OCI-LY3 (cell line): ENCODE data around the gene TMSB10.

Experiments used
- H2AFZ ChIP-seq: fragments of 200-600, 300-600 bp; shearing (Covaris generic); 2 replicates; pipeline ENCODE4 v1.6.0; 2014; ENCODE audit warnings: antibody characterized with exemption, low read depth, low read length
- H3K27ac ChIP-seq: fragments of 200-600, 300-600 bp; sonication (generic); 2 replicates; pipeline ENCODE4 v1.5.1; 2014; ENCODE audit warnings: mild to moderate bottlenecking, low read length, moderate library complexity, mixed read lengths
- H3K27me3 ChIP-seq: fragments of 200-600, 300-600 bp; sonication (generic); 2 replicates; pipeline ENCODE4 v1.6.1; 2014; ENCODE audit warnings: low read depth, low read length, mixed read lengths
- H3K36me3 ChIP-seq: fragments of 200-600, 300-600 bp; sonication (generic); replicated peaks from 2 replicates; pipeline ENCODE3; 2014; ENCODE audit warnings: low read depth, low read length, mixed read lengths
- H3K4me1 ChIP-seq: fragments of 300-600, 200-600 bp; sonication (generic); 2 replicates; pipeline ENCODE4 v1.6.1; 2014; ENCODE audit warnings: low read length, mixed read lengths
- H3K4me2 ChIP-seq: fragments of 200-600, 300-600 bp; sonication (generic); 2 replicates; pipeline ENCODE4 v1.6.1; 2014; ENCODE audit warnings: low read length, mixed read lengths
- H3K4me3 ChIP-seq: fragments of 300-600, 200-600 bp; sonication (generic); 2 replicates; pipeline ENCODE4 v1.5.1; 2014; ENCODE audit warnings: antibody characterized with exemption, mild to moderate bottlenecking, low read length, moderate library complexity
- H3K79me2 ChIP-seq: fragments of 300-600, 200-600 bp; shearing (Covaris generic); 2 replicates; pipeline ENCODE4 v1.6.1; 2014; ENCODE audit warnings: mild to moderate bottlenecking, low read length, mixed read lengths
- H3K9ac ChIP-seq: fragments of 300-600, 200-600 bp; shearing (Covaris generic); 2 replicates; pipeline ENCODE4 v1.6.0; 2014; ENCODE audit warnings: mild to moderate bottlenecking, low read length, moderate library complexity
- H3K9me3 ChIP-seq: fragments of 200-600, 300-600 bp; shearing (Covaris generic); 2 replicates; pipeline ENCODE4 v1.6.1; 2014; ENCODE audit warnings: low read length, mixed read lengths; ENCODE audit not compliant: insufficient read depth
- H4K20me1 ChIP-seq: fragments of 200-600, 300-600 bp; sonication (generic); 2 replicates; pipeline ENCODE4 v1.6.1; 2016; ENCODE audit warnings: low read length, mixed read lengths; ENCODE audit not compliant: insufficient read depth
- EZH2phosphoT487 ChIP-seq: fragments of 200-600 bp; shearing (Covaris generic); IDR thresholded peaks from 2 replicates; pipeline ENCODE4 v1.6.1; 2018; ENCODE audit warnings: antibody characterized with exemption, mixed run types, low read depth
- TF ChIP-seq, protein P1 (sequence below): fragments of 200-600, 300-600 bp; sonication (generic); IDR thresholded peaks from 2 replicates; pipeline ENCODE4 v1.5.1; 2014; ENCODE audit warnings: antibody characterized with exemption, low read length, low read depth

TMSB10 gene

DNA sequence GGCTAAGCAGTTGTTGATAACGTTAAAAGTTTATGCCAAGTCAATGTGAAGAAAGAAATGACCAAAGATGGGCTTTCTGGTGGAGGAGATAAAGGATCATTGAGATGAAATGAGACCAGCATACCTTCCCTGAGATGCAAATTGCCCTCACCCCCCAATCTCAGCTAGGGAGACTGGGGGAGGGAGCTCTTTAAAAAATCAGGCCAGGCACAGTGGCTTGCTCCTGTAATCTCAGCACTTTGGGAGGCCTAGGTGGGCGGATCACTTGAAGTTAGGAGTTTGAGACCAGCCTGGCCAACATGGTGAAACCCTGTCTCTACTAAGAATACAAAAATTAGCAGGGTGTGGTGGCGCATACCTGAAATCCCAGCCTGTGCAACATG is 34.6 kb downstream of the TMSB10 start:
- peak overlapping the region; percentile 99 for H3K27ac ChIP-seq
- no peak for TF ChIP-seq EZH2phosphoT487
- TF ChIP-seq, protein P1, sequence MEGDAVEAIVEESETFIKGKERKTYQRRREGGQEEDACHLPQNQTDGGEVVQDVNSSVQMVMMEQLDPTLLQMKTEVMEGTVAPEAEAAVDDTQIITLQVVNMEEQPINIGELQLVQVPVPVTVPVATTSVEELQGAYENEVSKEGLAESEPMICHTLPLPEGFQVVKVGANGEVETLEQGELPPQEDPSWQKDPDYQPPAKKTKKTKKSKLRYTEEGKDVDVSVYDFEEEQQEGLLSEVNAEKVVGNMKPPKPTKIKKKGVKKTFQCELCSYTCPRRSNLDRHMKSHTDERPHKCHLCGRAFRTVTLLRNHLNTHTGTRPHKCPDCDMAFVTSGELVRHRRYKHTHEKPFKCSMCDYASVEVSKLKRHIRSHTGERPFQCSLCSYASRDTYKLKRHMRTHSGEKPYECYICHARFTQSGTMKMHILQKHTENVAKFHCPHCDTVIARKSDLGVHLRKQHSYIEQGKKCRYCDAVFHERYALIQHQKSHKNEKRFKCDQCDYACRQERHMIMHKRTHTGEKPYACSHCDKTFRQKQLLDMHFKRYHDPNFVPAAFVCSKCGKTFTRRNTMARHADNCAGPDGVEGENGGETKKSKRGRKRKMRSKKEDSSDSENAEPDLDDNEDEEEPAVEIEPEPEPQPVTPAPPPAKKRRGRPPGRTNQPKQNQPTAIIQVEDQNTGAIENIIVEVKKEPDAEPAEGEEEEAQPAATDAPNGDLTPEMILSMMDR = no peak
- H3K4me1 ChIP-seq = peaks cover 73% of the 10 kb centered on the region
- H3K79me2 ChIP-seq = peaks cover 5% of the 10 kb centered on the region; the same call in 1 of the 2 replicates
- peaks cover 5% of the 10 kb centered on the region for H3K36me3 ChIP-seq
- H3K4me3 ChIP-seq = peak overlapping the region; percentile 70
- H3K27me3 ChIP-seq = no peaks in the 10 kb centered on the region
- H2AFZ ChIP-seq = no peak overlapping the region
- H3K4me2 ChIP-seq = peak overlapping the region; percentile 90
- H3K9me3 ChIP-seq = no peaks in the 10 kb centered on the region
- no peaks in the 10 kb centered on the region for H4K20me1 ChIP-seq
- H3K9ac ChIP-seq = peak overlapping the region; percentile 95

DNA sequence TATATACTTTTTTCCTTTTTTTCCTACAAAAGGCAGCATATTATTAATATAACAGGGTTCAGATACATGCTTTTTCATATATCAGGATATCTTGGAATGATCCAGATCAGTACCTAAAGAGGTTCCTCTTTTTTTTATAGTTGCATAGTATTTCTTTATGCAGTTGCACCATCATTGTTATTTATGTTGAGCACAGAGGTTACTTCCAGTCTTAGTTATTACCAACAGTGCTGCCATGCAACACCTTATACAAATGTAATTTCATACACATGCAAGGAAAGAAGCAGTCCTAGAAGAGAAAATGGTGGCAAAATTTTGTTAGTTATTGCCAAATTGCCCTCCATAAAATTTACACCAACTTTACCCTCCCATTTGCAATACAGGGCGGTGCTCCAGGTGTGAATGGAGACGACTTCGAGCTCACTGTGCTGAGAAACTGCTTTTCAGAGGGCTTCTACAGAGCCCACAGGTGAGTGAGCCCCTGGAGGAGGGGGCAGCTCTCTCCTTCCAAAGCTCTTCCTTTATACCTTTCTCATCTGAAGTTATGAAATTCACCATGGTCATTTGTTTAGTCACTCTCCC is 35.5 kb downstream of the TMSB10 start:
- Histone ChIP-seq H3K27me3 (no peaks in the 10 kb centered on the region), H3K9me3 (no peaks in the 10 kb centered on the region), H3K4me3 (peak overlapping the region; percentile 70; the same call in 1 of the 2 replicates), H2AFZ (no peak overlapping the region), H3K4me2 (peak overlapping the region; percentile 90), H4K20me1 (no peaks in the 10 kb centered on the region), H3K36me3 (peaks cover 5% of the 10 kb centered on the region), H3K79me2 (peaks cover 5% of the 10 kb centered on the region; the same call in 1 of the 2 replicates), H3K27ac (peak overlapping the region; percentile 99), H3K4me1 (peaks cover 81% of the 10 kb centered on the region), H3K9ac (peak overlapping the region; percentile 95)
- TF ChIP-seq, protein P1 = no peak
- TF ChIP-seq EZH2phosphoT487 = no peak

DNA sequence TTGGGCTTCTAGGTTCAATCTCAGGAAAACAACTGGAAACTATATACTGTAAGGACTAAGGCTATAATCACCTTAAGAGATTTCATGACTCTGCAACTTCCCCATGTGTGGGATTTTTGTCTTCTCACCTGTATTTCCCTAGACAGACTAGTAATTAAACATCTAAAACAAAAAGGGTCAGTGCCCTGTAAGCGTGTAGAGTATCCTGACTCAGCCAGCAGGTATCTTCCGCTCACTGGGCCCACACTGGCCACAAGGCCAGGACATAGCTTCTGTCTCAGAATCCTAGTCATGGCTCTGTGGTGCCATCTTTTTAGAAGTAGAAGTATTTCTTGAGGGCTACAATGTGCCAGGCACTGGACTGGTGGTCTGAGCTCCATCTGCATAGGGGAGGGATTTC is 36.7 kb downstream of the TMSB10 start:
- peaks cover 9% of the 10 kb centered on the region; the same call in 1 of the 2 replicates for H3K79me2 ChIP-seq
- peaks cover 93% of the 10 kb centered on the region for H3K4me1 ChIP-seq
- no peaks in the 10 kb centered on the region for H3K27me3 ChIP-seq
- no peaks in the 10 kb centered on the region for H4K20me1 ChIP-seq
- peak overlapping the region; percentile 45; the same call in 1 of the 2 replicates for H3K9ac ChIP-seq
- no peak for TF ChIP-seq EZH2phosphoT487
- TF ChIP-seq, protein P1 = no peak
- peak overlapping the region; percentile 20; the same call in 1 of the 2 replicates for H3K4me3 ChIP-seq
- H2AFZ ChIP-seq = no peak overlapping the region
- peak overlapping the region; percentile 61 for H3K4me2 ChIP-seq
- no peaks in the 10 kb centered on the region for H3K9me3 ChIP-seq
- peaks cover 5% of the 10 kb centered on the region for H3K36me3 ChIP-seq
- H3K27ac ChIP-seq = peak overlapping the region; percentile 99

DNA sequence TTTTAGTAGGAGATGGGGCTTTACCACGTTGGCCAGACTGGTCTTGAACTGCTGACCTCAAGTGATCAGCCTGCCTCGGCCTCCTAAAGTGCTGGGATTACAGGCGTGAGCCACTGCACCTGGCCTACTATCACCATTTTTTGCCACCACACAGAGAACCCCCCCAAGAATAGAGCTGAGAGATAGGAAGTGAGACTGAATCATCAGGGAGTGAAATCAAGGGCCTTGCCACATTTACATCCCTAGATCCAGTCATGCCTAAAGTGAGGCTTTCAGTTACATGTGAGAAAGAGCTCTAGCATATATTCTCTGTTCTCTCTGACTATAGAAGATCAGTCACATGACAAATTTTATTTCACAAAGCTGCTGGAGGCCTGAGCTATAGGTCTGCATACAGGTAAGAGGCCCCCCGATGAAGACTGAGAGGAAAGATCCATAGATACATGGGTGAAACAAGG is 37.5 kb downstream of the TMSB10 start:
- H3K4me2 ChIP-seq = peak overlapping the region; percentile 61
- H2AFZ ChIP-seq = no peak overlapping the region
- H3K27me3 ChIP-seq = no peaks in the 10 kb centered on the region
- peaks cover 9% of the 10 kb centered on the region; the same call in 1 of the 2 replicates for H3K79me2 ChIP-seq
- no peaks in the 10 kb centered on the region for H4K20me1 ChIP-seq
- TF ChIP-seq EZH2phosphoT487 = no peak
- TF ChIP-seq, protein P1 = no peak
- H3K9ac ChIP-seq = peak overlapping the region; percentile 45; the same call in 1 of the 2 replicates
- peak overlapping the region; percentile 99 for H3K27ac ChIP-seq
- H3K36me3 ChIP-seq = peaks cover 5% of the 10 kb centered on the region
- peaks cover 89% of the 10 kb centered on the region for H3K4me1 ChIP-seq
- H3K9me3 ChIP-seq = no peaks in the 10 kb centered on the region
- H3K4me3 ChIP-seq = peak overlapping the region; percentile 38; the same call in 1 of the 2 replicates
